ENCODE results near the gene CA6.
"Not testable (repeated sequence)": the region's sequence is repeated elsewhere in the genome, so short reads cannot be mapped to it uniquely, and the experiment has no call there.

CA6 gene

GRCh38 chr1:8926707-8927694 lies 18.7 kb upstream of the CA6 start:
- no peak for DNase-seq (ENCODE audit: low read depth in 3 of 3, low spot score in 1 of 3)

- no peak for DNase-seq (ENCODE audit: low read depth in 3 of 3, low spot score in 1 of 3)
Observed at GRCh38 chr1:8930116-8930515, 15.6 kb upstream of the CA6 start.

DNA sequence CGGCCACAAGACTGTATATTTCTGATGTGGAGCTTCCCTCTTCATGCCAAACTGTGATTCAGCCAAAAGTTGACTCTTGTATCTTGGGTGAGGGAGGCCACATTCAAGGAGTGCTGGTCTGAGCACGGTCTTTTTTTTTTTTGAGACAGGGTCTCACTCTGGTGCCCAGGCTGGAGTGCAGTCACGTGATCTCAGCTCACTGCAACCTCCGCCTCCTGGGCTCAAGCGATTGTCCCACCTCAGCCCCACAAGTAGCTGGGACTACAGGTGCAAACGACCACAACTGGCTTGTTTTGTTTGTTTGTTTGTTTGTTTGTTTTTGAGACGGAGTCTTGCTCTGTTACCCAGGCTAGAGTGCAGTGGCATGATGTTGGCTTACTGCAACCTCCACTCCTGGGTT lies 8.6 kb upstream of the CA6 start:
- DNase-seq (ENCODE audit: low read depth in 3 of 3, low spot score in 1 of 3), result not testable (repeated sequence)

DNA sequence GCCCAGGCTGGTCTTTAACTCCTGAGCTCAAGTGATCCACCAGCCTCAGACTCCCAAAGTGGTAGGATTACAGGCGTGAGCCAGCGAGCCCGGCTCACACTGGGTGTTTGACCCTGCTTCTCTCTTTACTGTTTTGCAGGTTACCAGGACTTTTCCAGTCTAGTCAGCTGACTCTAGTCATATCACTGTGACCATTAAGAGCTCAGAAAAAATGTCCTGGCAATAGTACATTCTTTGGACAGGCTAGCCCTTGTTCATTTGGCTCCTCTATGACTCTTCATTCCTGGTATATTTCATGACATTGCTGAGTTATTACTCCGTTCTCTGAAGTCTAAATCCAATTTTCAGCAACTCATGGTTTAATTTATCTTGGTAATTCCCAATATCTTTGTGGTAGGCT lies 8.0 kb upstream of the CA6 start:
- DNase-seq (ENCODE audit: low read depth in 3 of 3, low spot score in 1 of 3), result no peak

- DNase-seq (ENCODE audit: low read depth in 3 of 3, low spot score in 1 of 3), result no peak
Observed at GRCh38 chr1:8938232-8938999, 7.3 kb upstream of the CA6 start.

DNA sequence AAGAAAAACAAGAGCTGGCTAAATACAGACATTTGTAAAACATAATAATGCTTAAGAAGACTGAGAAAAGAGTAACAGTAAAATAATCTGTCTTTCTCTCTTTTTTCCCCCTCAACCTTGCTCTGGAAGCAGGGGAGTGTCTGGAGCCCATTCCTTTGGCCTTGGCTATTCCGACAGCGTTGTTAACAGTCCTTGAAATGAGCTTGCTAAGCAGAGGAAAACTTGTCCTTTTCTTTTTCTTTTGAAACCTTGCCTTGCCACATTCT lies 6.7 kb upstream of the CA6 start:
- no peak for DNase-seq (ENCODE audit: low read depth in 3 of 3, low spot score in 1 of 3)

- DNase-seq (ENCODE audit: low read depth in 3 of 3, low spot score in 1 of 3), result no peak
Observed at GRCh38 chr1:8939362-8939995, 6.2 kb upstream of the CA6 start.

DNA sequence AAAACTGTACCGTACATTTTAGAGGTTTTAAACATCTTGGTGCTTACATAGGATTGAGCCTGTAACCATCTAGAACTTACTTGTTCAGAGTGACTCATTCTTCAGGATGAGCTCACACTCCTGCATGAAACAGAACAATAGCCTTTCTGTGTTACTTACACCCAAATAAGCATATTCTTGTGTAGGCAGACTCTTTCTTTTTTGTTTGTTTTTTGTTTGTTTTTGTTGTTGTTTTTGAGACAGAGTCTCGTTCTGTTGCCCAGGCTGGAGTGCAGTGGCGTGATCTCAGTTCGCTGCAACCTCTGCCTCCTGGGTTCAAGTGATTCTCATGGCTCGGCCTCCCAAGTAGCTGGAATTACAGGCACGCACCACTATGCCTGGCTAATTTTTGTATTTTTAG lies 3.8 kb upstream of the CA6 start:
- no peak for DNase-seq (ENCODE audit: low read depth in 3 of 3, low spot score in 1 of 3)

DNA sequence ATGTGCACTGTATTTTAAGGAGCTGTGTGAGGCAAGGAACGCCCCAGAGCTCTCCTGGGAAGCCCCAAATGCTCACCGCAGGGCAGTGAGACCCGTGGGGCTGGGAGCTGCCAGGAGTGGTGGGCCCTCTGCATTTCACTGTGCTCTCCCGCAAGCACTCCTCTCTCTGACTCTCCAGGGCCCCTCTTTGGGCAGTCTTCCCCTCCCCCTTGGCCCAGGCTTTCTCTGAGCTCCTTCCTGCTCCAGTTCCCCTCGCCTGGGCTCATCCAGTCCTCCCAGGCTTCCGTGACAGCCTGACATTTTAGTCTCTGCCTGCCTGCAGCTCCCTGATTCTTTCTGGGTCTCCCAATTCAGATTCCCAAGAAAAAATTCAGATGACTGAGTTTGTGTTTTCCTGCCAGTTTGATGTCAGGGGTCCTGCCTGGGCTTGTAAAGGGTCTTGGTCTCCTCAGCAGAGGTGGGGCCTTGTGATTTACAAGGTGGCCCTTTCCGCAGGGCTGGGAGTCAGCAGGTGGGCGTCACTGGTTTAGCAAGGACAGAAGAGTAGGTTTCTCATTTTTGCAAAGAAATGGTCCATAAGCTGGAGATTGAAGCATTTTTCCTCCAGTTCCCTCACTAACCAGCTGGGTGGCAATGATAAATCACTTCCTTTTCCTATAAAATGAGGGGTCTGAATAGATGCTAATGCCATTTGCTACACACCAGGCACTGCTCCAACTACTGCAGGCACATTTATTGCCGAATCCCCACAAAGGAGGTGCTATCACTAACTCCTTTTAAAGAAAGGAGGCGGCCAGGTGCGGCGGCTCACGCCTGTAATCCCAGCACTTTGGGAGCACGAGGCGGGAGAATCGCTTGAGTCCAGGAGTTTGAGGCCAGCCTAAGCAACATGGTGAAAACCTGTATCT lies 1.9 kb upstream of the CA6 start:
- DNase-seq (ENCODE audit: low read depth in 3 of 3, low spot score in 1 of 3), result no peak

GRCh38 chr1:8947127-8947691 lies 1.5 kb downstream of the CA6 start:
- DNase-seq (ENCODE audit: low read depth in 3 of 3, low spot score in 1 of 3), result no peak

- DNase-seq (ENCODE audit: low read depth in 3 of 3, low spot score in 1 of 3), result no peak
Observed at GRCh38 chr1:8950309-8950708, 4.6 kb downstream of the CA6 start.

- DNase-seq (ENCODE audit: low read depth in 3 of 3, low spot score in 1 of 3), result no peak
Observed at GRCh38 chr1:8951231-8951630, 5.6 kb downstream of the CA6 start.

- no peak for DNase-seq (ENCODE audit: low read depth in 3 of 3, low spot score in 1 of 3)
Observed at GRCh38 chr1:8955406-8955805, 9.7 kb downstream of the CA6 start.

GRCh38 chr1:8956461-8957349 lies 11.0 kb downstream of the CA6 start:
- no peak for DNase-seq (ENCODE audit: low read depth in 3 of 3, low spot score in 1 of 3)

DNA sequence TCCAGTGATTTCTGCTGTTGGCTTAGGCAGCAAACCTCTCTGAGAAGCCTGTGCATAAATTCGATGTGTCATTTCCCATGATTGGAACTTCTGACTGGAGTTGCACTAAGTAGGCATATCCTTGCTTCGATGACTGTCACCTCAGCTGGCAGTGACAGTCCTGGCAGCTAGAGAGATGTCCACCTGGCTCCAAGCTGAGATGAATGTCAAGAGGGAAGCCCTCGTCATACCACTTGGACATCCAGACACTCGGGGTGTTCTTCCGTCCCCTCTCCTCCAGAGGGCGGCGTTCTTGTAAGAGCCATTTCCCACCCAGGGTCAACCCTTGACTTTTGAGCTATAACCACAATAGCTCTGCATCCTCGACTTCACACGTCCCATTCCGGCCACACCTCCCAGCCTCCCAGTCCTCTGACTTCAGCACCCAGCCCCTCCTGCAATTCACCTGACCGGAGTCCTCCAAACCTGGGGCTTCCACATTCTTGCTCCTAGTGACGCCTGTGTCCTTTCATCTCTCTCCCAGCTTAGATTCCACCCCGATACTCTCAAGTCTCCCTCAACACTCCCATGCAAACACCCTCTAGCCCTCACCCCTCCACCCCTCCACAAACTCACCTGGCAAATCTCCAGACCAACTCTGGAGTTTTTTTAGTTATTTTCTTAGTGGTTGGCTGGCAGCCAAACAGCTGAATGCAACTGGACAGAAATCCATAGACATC lies 17.3 kb downstream of the CA6 start:
- no peak for DNase-seq (ENCODE audit: low read depth in 3 of 3, low spot score in 1 of 3)

GRCh38 chr1:8963963-8964362 lies 18.3 kb downstream of the CA6 start:
- DNase-seq (ENCODE audit: low read depth in 3 of 3, low spot score in 1 of 3), result no peak

- DNase-seq (ENCODE audit: low read depth in 3 of 3, low spot score in 1 of 3), result no peak
Observed at GRCh38 chr1:8965121-8965820, 19.6 kb downstream of the CA6 start.

DNA sequence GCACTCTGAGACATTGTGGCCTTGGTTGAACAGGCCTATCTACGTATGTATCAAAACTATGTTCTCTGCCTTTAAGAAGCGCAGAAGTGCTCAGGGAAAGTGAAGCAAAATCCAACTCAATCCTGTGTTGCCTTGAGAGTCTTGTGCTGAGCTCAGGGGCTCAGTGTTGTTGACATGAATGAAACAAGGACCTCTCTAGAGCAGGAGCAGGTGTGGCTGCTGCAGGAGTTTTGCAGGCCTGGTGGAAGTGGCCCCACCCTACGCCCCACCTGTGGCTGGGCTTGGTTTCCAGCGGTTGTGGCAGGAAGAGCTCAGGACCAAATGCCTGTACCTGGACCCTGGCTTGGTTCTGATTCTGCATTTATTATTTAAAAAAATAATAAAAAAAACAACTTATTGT lies 20.9 kb downstream of the CA6 start:
- no peak for DNase-seq (ENCODE audit: low read depth in 3 of 3, low spot score in 1 of 3)
